Pancreas (tissue), 10 donors: ENCODE results near the gene MYO3A. TPM values are rescaled to one million over a fixed set of nuclear protein-coding genes. Genes with fewer than 3 reads are reported as not detected.

Experiments used
- ATAC-seq, 4 donors: fragments of 200-7000 bp; cut with Tn5 transposase; one replicate each; pipeline versions ENCODE4 v1.8.0 to v1.9.1; 2020; ENCODE audit warnings: mild to moderate bottlenecking in 4 of 4, moderate library complexity in 4 of 4
- DNase-seq, 6 donors: peaks; one replicate each; pipeline ENCODE4 v3.0.0-alpha.2; 2020
- FAIRE-seq: peaks from 2 replicates; lab custom pipeline; 2012; peaks lifted over from hg19 to GRCh38; lab: Jason Lieb, UNC
- H3K27ac ChIP-seq, 4 donors: fragments of 200-600 bp; sonication (generic); 1 replicate in 3 of 4; 2 replicates in 1 of 4; pipeline versions ENCODE4 v1.5.0 to v1.8.0; 2020
- H3K27me3 ChIP-seq, 4 donors: fragments of 200-600 bp; one replicate each; pipeline ENCODE4 v1.8.0; 2021
- H3K36me3 ChIP-seq, 3 donors: fragments of 200-600 bp; sonication (generic) in 1 of 3; one replicate each; pipeline versions ENCODE4 v1.5.0 to v1.8.0; 2020 to 2021
- H3K4me1 ChIP-seq, 3 donors: fragments of 200-600 bp; one replicate each; pipeline ENCODE4 v1.8.0; 2021
- H3K4me3 ChIP-seq, 4 donors: fragments of 200-600 bp; sonication (generic) in 2 of 4; one replicate each; pipeline versions ENCODE4 v1.5.0 to v1.8.0; 2020 to 2021
- H3K9me3 ChIP-seq, 4 donors: fragments of 200-600 bp; one replicate each; pipeline ENCODE4 v1.8.0; 2021
- WGBS, 2 donors: extraction: QIAGEN DNeasy Blood & Tissue Kit; methylation state at CpG; one replicate each; pipeline ENCODE4 v1.1.7; 2013; 5-methylcytosine and 5-hydroxymethylcytosine counted together
- intact Hi-C, 3 donors: fragments of 100-400 bp; cut with DNase I; formaldehyde crosslinking; loops; one replicate each; pipeline versions ENCODE4 v1.11.1 to v1.14.2; 2022
- polyA plus RNA-seq, 2 donors: library from polyadenylated mRNA; stranded (reverse); fragments of 200-250 nt; gene quantifications; one replicate each; pipeline ENCODE4 v1.2.3, GENCODE V29; 2013
- total RNA-seq, 6 donors: library from RNA; stranded (reverse); fragmentation: NEBNext Ultra II Directional in 4 of 6; extraction: Animal tissue kit (Norgen Biotek cat#: 25700) in 4 of 6; gene quantifications; one replicate each; pipeline versions ENCODE4 v1.2.1 to v1.2.4, GENCODE V29; 2021 to 2023
- TF ChIP-seq, protein P1 (sequence below), 4 donors: fragments of 200-600 bp; sonication (generic) in 3 of 4; IDR thresholded peaks; one replicate each; pipeline versions ENCODE4 v1.5.0 to v1.8.0; 2021; ENCODE audit warnings: antibody characterized with exemption in 4 of 4
- donor health status: healthy with polysubstance abuse.
- donor health status: DM: no; HTN: no; CAD: no; lungs with moderate emphysema.
- donor health status: DM: no; HTN: no; CAD: no.
- donor health status: control.
- donor health status: control.
- donor health status: Bipolar disorder and iron deficiency.
- donor health status: DM: yes; HTN: yes; CAD: no.
- donor health status: DM: no; HTN: no; CAD: no.
- donor health status: DM: no; HTN: no; CAD: no.
- donor health status: DM: yes; HTN: yes; CAD: no.

The MYO3A gene
- total and polyA plus RNA-seq, 8 donors = 0.85 to 14.3 (median 1.9) TPM

DNA sequence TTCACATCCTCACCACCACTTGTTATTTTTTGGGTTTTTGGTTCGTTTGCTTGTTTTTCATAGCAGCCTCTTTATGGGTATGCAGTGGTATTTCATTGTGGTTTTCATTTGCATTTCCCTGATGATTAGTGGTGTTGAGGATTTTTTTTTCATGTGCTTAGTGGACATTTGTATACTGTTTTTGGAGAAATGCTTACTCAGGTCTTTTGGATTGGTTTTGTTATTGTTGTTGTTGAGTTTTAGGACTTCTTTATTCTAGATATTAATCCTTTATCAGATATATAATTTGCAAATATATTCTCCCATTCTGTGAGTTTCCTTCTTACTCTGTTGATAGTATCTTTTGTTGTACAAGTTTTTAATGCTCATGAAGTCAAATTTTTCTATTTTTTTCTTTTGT is 325.3 kb downstream of the MYO3A start:
- 31 to 36% methylated on average over 1 of the region's 1 CpG for WGBS, 2 donors
- intact Hi-C loops = no loop called here

More for the DNA sequence above, 325.3 kb downstream of the MYO3A start:
- Histone ChIP-seq H3K4me1 (no peaks in the 10 kb centered on the region), H3K9me3 (no peaks in the 10 kb centered on the region), H3K36me3 (no peaks in the 10 kb centered on the region), H3K27me3 (peaks cover 0 to 4% (median 0%) of the 10 kb centered on the region in 4 donors), H3K4me3 (no peak overlapping the region), H3K27ac (no peak overlapping the region)
- DNase-seq (no peak), FAIRE-seq (no peak), ATAC-seq (no peak)
- TF ChIP-seq, protein P1, sequence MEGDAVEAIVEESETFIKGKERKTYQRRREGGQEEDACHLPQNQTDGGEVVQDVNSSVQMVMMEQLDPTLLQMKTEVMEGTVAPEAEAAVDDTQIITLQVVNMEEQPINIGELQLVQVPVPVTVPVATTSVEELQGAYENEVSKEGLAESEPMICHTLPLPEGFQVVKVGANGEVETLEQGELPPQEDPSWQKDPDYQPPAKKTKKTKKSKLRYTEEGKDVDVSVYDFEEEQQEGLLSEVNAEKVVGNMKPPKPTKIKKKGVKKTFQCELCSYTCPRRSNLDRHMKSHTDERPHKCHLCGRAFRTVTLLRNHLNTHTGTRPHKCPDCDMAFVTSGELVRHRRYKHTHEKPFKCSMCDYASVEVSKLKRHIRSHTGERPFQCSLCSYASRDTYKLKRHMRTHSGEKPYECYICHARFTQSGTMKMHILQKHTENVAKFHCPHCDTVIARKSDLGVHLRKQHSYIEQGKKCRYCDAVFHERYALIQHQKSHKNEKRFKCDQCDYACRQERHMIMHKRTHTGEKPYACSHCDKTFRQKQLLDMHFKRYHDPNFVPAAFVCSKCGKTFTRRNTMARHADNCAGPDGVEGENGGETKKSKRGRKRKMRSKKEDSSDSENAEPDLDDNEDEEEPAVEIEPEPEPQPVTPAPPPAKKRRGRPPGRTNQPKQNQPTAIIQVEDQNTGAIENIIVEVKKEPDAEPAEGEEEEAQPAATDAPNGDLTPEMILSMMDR (IDR thresholded peaks at IDR 0.05) = no peak
